Mesodermal cell (in vitro differentiated cells): ENCODE measurements around the gene PPARD.
"Not testable (repeated sequence)": the region's sequence is repeated elsewhere in the genome, so short reads cannot be mapped to it uniquely, and the experiment has no call there.

Experiments used
- H3K27ac ChIP-seq: 2 replicates; pipeline ENCODE4 v1.7.0; 2013; ENCODE audit warnings: mild to moderate bottlenecking, low read depth, low read length, moderate library complexity; ENCODE audit not compliant: severe bottlenecking
- H3K36me3 ChIP-seq: 2 replicates; pipeline ENCODE4 v1.7.1; 2013; ENCODE audit warnings: mild to moderate bottlenecking, low read length, moderate library complexity; ENCODE audit not compliant: control insufficient read depth, insufficient read depth
- H3K4me1 ChIP-seq: one replicate; pipeline ENCODE4 v1.7.1; 2013; ENCODE audit warnings: mild to moderate bottlenecking, low read length; ENCODE audit not compliant: insufficient read depth, control insufficient read depth, poor library complexity, severe bottlenecking
- H3K4me3 ChIP-seq: 2 replicates; pipeline ENCODE4 v1.7.0; 2013; ENCODE audit warnings: low read length, control low read depth, mild to moderate bottlenecking; ENCODE audit not compliant: insufficient read depth, poor library complexity, severe bottlenecking; ENCODE audit errors: extremely low read depth
- H3K9me3 ChIP-seq: 2 replicates; pipeline ENCODE4 v1.7.1; 2013; ENCODE audit warnings: mild to moderate bottlenecking, low read length, moderate library complexity; ENCODE audit not compliant: control insufficient read depth
- WGBS, 2 experiments: methylation state at CpG; one replicate each; pipeline ENCODE4 v1.1.5; 2013; ENCODE audit warnings: missing lambda C conversion rate in 2 of 2; ENCODE audit not compliant: insufficient coverage in 2 of 2; 5-methylcytosine and 5-hydroxymethylcytosine counted together

The PPARD gene

GRCh38 chr6:35300848-35301247, 41.5 kb upstream of the PPARD start:
- Histone ChIP-seq H3K36me3 (no peaks in the 10 kb centered on the region), H3K27ac (no peak overlapping the region), H3K4me3 (no peak overlapping the region), H3K9me3 (no peaks in the 10 kb centered on the region), H3K4me1 (peaks cover 4% of the 10 kb centered on the region)

GRCh38 chr6:35302604-35303241, 39.6 kb upstream of the PPARD start:
- H3K4me1 ChIP-seq, result peaks cover 4% of the 10 kb centered on the region
- no peaks in the 10 kb centered on the region for H3K9me3 ChIP-seq
- H3K27ac ChIP-seq, result no peak overlapping the region
- H3K36me3 ChIP-seq, result no peaks in the 10 kb centered on the region
- no peak overlapping the region for H3K4me3 ChIP-seq
- 21 to 28% methylated on average over 3 to 6 of the region's 6 CpGs for WGBS, 2 experiments

DNA sequence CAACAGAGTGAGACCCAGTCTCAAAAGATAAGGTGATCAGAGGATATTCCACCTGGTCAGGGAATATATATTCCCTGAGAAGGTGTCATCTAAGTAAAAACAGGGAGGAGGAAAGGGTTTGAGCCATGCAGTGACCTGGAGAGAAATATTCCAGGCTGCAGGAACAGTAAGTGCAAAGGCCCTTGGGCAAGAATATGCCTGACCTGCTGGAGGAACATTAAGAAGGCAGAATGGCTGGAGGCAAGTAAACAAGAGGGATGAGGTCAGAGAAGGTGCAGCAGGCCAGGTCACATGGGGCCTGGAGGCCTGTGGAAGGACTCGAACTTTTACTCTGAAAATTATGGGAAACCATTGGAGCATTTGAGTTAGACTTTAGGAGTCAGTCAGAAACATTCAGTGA, 38.1 kb upstream of the PPARD start:
- 82 to 90% methylated on average over 1 of the region's 1 CpG for WGBS, 2 experiments
- H3K9me3 ChIP-seq, result no peaks in the 10 kb centered on the region
- no peak overlapping the region for H3K27ac ChIP-seq
- peaks cover 4% of the 10 kb centered on the region for H3K4me1 ChIP-seq
- H3K36me3 ChIP-seq, result no peaks in the 10 kb centered on the region
- no peak overlapping the region for H3K4me3 ChIP-seq

DNA sequence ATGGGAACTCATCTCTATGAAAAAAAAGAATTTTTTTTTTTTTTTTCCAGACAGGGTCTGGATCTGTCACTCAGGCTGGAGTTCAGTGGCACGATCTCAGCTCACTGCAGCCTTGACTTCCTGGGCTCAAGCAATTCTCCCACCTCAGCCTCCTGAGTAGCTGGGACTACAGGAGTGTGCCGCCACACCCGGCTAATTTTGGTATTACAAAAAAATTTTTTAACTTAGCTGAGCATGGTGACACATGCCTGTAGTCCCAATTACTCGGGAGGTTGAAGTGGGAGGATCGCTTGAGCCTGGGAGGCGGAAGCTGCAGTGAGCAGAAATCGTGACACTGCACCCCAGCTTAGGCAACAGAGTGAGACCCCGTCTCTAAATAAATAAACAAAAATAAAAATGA, 37.2 kb upstream of the PPARD start:
- H3K9me3 ChIP-seq, result no peaks in the 10 kb centered on the region
- no peaks in the 10 kb centered on the region for H3K36me3 ChIP-seq
- H3K27ac ChIP-seq, result no peak overlapping the region
- H3K4me3 ChIP-seq, result no peak overlapping the region
- H3K4me1 ChIP-seq, result peaks cover 4% of the 10 kb centered on the region
- WGBS, 2 experiments, result 83 to 86% methylated on average over 3 to 6 of the region's 8 CpGs

GRCh38 chr6:35307138-35307537, 35.2 kb upstream of the PPARD start:
- not testable (repeated sequence) for H3K36me3 ChIP-seq, H3K9me3 ChIP-seq, H3K4me1 ChIP-seq, H3K27ac ChIP-seq, H3K4me3 ChIP-seq
- WGBS, 2 experiments, result 93 to 96% methylated on average over 13 of the region's 15 CpGs

DNA sequence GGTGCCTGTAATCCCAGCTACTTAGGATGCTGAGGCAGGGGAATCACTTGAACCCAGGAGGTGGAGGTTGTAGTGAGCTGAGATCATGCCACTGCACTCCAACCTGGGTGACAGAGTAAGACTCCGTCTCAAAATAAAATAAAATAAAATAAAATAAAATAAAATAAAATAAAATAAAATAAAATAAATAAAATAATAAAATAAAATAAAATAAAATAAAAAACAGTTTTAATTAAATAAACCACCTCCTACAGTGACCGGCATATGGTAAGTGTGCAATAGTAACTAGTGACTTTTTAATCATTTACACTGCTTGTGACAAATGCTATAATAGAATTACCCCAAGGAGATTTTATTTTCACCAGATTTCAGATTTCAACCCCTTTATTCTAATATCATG, 33.8 kb upstream of the PPARD start:
- not testable (repeated sequence) for H3K4me1 ChIP-seq
- no CpG with 5 or more reads among the region's 2 CpGs for WGBS, 2 experiments

GRCh38 chr6:35309611-35310264, 32.6 kb upstream of the PPARD start:
- no peaks in the 10 kb centered on the region for H3K36me3 ChIP-seq

More for the DNA sequence above, 33.8 kb upstream of the PPARD start:
- H3K4me3 ChIP-seq, H3K27ac ChIP-seq, H3K36me3 ChIP-seq, H3K9me3 ChIP-seq: not testable (repeated sequence)

GRCh38 chr6:35310265-35310831, 32.0 kb upstream of the PPARD start:
- no peak overlapping the region for H3K4me3 ChIP-seq
- H3K4me1 ChIP-seq, result no peaks in the 10 kb centered on the region
- H3K27ac ChIP-seq, result no peak overlapping the region
- no peaks in the 10 kb centered on the region for H3K9me3 ChIP-seq
- no peaks in the 10 kb centered on the region for H3K36me3 ChIP-seq
- 90 to 94% methylated on average over 6 of the region's 6 CpGs for WGBS, 2 experiments

More at GRCh38 chr6:35309611-35310264, 32.6 kb upstream of the PPARD start:
- Histone ChIP-seq H3K4me1 (no peaks in the 10 kb centered on the region), H3K4me3 (no peak overlapping the region), H3K9me3 (no peaks in the 10 kb centered on the region), H3K27ac (no peak overlapping the region)
- WGBS, 2 experiments, result 93 to 94% methylated on average over 8 of the region's 9 CpGs

GRCh38 chr6:35311390-35312075, 30.8 kb upstream of the PPARD start:
- Histone ChIP-seq H3K36me3 (no peaks in the 10 kb centered on the region), H3K27ac (no peak overlapping the region), H3K4me3 (no peak overlapping the region), H3K9me3 (no peaks in the 10 kb centered on the region), H3K4me1 (no peaks in the 10 kb centered on the region)
- WGBS, 2 experiments, result 85 to 100% methylated on average over 3 to 4 of the region's 6 CpGs

- H3K4me3 ChIP-seq, result no peak overlapping the region
- no peaks in the 10 kb centered on the region for H3K4me1 ChIP-seq
- no peak overlapping the region for H3K27ac ChIP-seq
- no peaks in the 10 kb centered on the region for H3K9me3 ChIP-seq
- 90 to 98% methylated on average over 16 to 19 of the region's 19 CpGs for WGBS, 2 experiments
- H3K36me3 ChIP-seq, result no peaks in the 10 kb centered on the region
These were observed 30.1 kb upstream of the PPARD start for GRCh38 chr6:35312076-35312800.
